GM23248 (cell line): ENCODE results near the gene BHLHE41. TPM values are rescaled to one million over a fixed set of nuclear protein-coding genes. Genes with fewer than 3 reads are reported as not detected.

Experiments
- DNase-seq: peaks from one replicate; pipeline ENCODE4 v3.0.0-alpha.2; 2015
- H2AFZ ChIP-seq: fragments of 200-600 bp; sonication (generic); 2 replicates; pipeline ENCODE4 v1.6.1; 2016; ENCODE audit warnings: antibody characterized with exemption
- H3F3A ChIP-seq: fragments of 200-600 bp; sonication (generic); 2 replicates; pipeline ENCODE4 v1.6.1; 2016; ENCODE audit warnings: mild to moderate bottlenecking, antibody characterized with exemption, mixed run types; ENCODE audit not compliant: insufficient read depth
- H3K27ac ChIP-seq: fragments of 200-600 bp; sonication (generic); 2 replicates; pipeline ENCODE4 v1.5.1; 2016; ENCODE audit warnings: mild to moderate bottlenecking
- H3K27me3 ChIP-seq: fragments of 200-600 bp; sonication (generic); replicated peaks from 2 replicates; pipeline ENCODE4 v1.6.1; 2016; ENCODE audit warnings: mild to moderate bottlenecking; ENCODE audit not compliant: insufficient read depth
- H3K36me3 ChIP-seq: fragments of 200-600 bp; sonication (generic); 2 replicates; pipeline ENCODE4 v1.6.1; 2016; ENCODE audit warnings: low read depth, mild to moderate bottlenecking
- H3K4me1 ChIP-seq: fragments of 200-600 bp; sonication (generic); 2 replicates; pipeline ENCODE4 v1.6.1; 2016; ENCODE audit warnings: mild to moderate bottlenecking; ENCODE audit not compliant: insufficient read depth
- H3K4me2 ChIP-seq: fragments of 200-600 bp; sonication (generic); one replicate; pipeline ENCODE4 v1.6.1; 2016; ENCODE audit warnings: mild to moderate bottlenecking; ENCODE audit not compliant: unreplicated experiment
- H3K4me3 ChIP-seq: fragments of 200-600 bp; sonication (generic); 2 replicates; pipeline ENCODE4 v1.5.1; 2016; ENCODE audit warnings: mild to moderate bottlenecking
- H3K79me2 ChIP-seq: fragments of 200-600 bp; sonication (generic); 2 replicates; pipeline ENCODE4 v1.6.1; 2016; ENCODE audit warnings: mild to moderate bottlenecking; ENCODE audit not compliant: insufficient read depth
- H3K9ac ChIP-seq: fragments of 200-600 bp; sonication (generic); 2 replicates; pipeline ENCODE4 v1.6.1; 2016; ENCODE audit warnings: mild to moderate bottlenecking
- H3K9me2 ChIP-seq: fragments of 200-600 bp; sonication (generic); 2 replicates; pipeline ENCODE4 v1.6.1; 2016; ENCODE audit warnings: mixed run types, mild to moderate bottlenecking, moderate library complexity; ENCODE audit not compliant: insufficient read depth
- H3K9me3 ChIP-seq: fragments of 200-600 bp; sonication (generic); one replicate; pipeline ENCODE4 v1.6.1; 2017; ENCODE audit warnings: low read depth
- H4K20me1 ChIP-seq: fragments of 200-600 bp; sonication (generic); 2 replicates; pipeline ENCODE4 v1.6.0; 2016; ENCODE audit not compliant: insufficient read depth
- EZH2 ChIP-seq: fragments of 200-600 bp; sonication (generic); IDR thresholded peaks from 2 replicates; pipeline ENCODE4 v1.6.1; 2018; ENCODE audit warnings: antibody characterized with exemption, mild to moderate bottlenecking; ENCODE audit not compliant: insufficient read depth, poor library complexity, severe bottlenecking
- EZH2phosphoT487 ChIP-seq: fragments of 200-600 bp; sonication (generic); IDR thresholded peaks from 2 replicates; pipeline ENCODE4 v1.6.1; 2018; ENCODE audit warnings: antibody characterized with exemption, moderate library complexity, mild to moderate bottlenecking, low read depth; ENCODE audit not compliant: insufficient read depth
- WGBS, 2 experiments: methylation state at CpG; one replicate each; pipeline ENCODE4 v1.1.6; 2015 to 2017; ENCODE audit warnings: low lambda C conversion rate in 2 of 2, low coverage in 1 of 2; ENCODE audit errors: missing lambda C conversion rate in 2 of 2; 5-methylcytosine and 5-hydroxymethylcytosine counted together
- in situ Hi-C: fragments of 300-500 bp; cut with MboI; formaldehyde crosslinking; loops from 2 replicates; pipeline ENCODE4 v1.15.0; 2020
- polyA plus RNA-seq: library from polyadenylated mRNA; unstranded; fragments of >200 nt; fragmentation: Nextera tagmentation; extraction: Ambion mirVana; gene quantifications from 2 replicates; pipeline ENCODE4 v1.2.1, GENCODE V29; 2016
- total RNA-seq: library from RNA; depleted of rRNA; stranded (reverse); fragments of >200 nt; shearing (Covaris generic); gene quantifications from 2 replicates; pipeline ENCODE4 v1.2.3, GENCODE V29; 2014

The BHLHE41 gene
- total and polyA plus RNA-seq, 2 experiments from 2014 or later = 0.76 to 1.3 TPM

DNA sequence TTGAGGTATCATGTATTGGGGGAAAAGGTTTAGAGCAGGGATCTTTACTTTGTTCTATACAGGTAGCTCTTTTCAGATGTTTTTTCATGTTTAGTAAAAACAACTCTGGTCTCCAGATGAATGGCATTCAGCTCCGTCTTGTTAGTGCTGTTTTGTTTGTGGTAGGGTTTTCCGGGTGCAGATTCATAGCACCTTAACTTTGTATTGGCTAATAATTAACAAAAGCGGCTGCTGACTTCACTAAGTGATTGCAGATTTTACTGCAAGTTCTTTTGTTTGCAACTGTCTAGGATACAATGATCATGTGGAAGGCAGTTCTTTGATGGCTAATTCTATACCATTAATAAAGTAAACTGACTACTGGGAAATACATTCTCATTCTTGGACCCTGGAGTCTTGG lies 32.2 kb upstream of the BHLHE41 start:
- no peaks in the 10 kb centered on the region for H3K9me3 ChIP-seq
- TF ChIP-seq EZH2phosphoT487 (no peak), EZH2 (no peak)
- H3K36me3 ChIP-seq = no peaks in the 10 kb centered on the region
- 63 to 67% methylated on average over 3 of the region's 3 CpGs for WGBS, 2 experiments
- H2AFZ ChIP-seq = no peak overlapping the region
- H3K9ac ChIP-seq = no peak overlapping the region
- no peaks in the 10 kb centered on the region for H3K27me3 ChIP-seq
- no peak for DNase-seq
- H3K79me2 ChIP-seq = no peaks in the 10 kb centered on the region
- in situ Hi-C loops = no loop called here
- no peaks in the 10 kb centered on the region for H3K9me2 ChIP-seq
- H3K4me1 ChIP-seq = peaks cover 27% of the 10 kb centered on the region
- H3K27ac ChIP-seq = no peak overlapping the region
- no peak overlapping the region for H3K4me2 ChIP-seq
- H3K4me3 ChIP-seq = no peak overlapping the region
- no peaks in the 10 kb centered on the region for H4K20me1 ChIP-seq
- peaks cover 24% of the 10 kb centered on the region for H3F3A ChIP-seq

DNA sequence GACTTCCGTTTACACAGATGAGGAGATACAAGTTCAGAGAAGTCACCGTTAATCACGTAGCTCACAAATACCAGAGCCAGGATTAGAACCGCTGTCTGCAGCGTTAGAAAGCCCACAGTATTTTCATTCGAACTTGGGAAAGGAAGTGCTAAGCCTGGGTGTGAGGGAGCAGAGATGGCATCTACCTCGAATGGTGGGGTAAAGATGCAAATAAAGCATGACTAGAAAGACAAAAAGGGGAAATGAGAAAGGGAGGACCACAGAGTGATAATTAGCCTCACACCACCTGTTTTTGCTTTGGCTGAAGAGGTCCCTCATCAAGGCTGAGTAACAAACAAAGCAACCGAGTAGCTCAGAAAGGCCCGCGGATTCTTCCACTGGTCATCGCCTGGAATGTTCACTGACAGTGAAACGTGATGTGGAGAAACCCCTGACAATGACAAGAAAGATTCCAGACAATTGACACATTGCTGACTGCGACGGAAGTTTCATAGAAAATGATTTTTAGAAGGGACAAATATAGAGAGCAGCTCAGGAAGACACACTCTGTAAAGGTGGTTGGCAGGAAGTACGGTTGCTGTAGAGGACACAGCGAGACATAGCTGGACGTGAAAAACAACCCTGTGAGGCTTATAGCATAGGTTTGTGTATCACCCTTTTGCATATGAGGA lies 31.5 kb upstream of the BHLHE41 start:
- Histone ChIP-seq H3K27ac (no peak overlapping the region), H2AFZ (no peak overlapping the region), H3K4me3 (no peak overlapping the region), H3K9me2 (no peaks in the 10 kb centered on the region), H3K4me2 (no peak overlapping the region), H4K20me1 (no peaks in the 10 kb centered on the region), H3F3A (peaks cover 31% of the 10 kb centered on the region), H3K9ac (no peak overlapping the region), H3K79me2 (no peaks in the 10 kb centered on the region), H3K9me3 (no peaks in the 10 kb centered on the region), H3K4me1 (peaks cover 34% of the 10 kb centered on the region), H3K27me3 (no peaks in the 10 kb centered on the region), H3K36me3 (no peaks in the 10 kb centered on the region)
- WGBS, 2 experiments = 89 to 90% methylated on average over 17 of the region's 17 CpGs
- TF ChIP-seq EZH2phosphoT487 = no peak
- TF ChIP-seq EZH2 = no peak
- no peak for DNase-seq
- in situ Hi-C loops = no loop called here

DNA sequence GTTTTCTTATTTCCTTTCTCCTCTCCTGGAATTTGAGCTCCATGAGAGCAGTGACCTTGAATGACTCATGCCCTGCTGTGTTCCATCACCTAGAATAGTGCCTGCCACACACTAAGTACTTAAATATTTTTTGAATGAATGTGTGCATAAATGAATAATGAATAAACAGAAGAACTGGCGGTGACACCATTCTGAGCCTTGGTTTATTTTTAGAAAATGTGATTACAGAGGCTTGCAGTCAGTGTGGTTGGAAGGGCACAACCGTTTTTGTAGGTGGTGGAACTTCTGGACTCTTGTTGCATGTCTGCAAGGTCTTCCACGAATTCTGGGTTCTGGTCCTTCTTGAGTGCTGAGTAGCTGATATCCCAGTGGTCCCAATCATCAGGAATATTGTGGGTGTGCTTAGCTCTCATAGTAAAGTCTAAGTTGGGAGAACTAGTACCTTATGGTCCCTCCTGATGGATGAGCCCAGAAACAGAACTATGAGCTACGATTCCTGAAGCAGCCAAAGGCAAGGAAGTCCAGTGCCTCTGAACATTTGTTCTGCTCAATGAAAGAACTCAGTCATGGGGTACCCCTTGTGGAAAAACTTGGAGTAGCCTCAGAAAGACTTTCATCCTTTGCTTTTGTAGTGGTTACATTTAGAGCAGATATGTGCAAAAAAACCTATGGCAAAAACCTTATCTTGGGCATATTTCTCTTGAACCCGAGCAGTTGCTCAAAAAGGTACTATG lies 28.8 kb upstream of the BHLHE41 start:
- TF ChIP-seq EZH2phosphoT487 (no peak), EZH2 (no peak)
- Histone ChIP-seq H2AFZ (peak overlapping the region; percentile 67), H3K36me3 (no peaks in the 10 kb centered on the region), H3K4me1 (peaks cover 49% of the 10 kb centered on the region), H3K9me3 (no peaks in the 10 kb centered on the region), H3K9me2 (no peaks in the 10 kb centered on the region), H4K20me1 (no peaks in the 10 kb centered on the region), H3K4me3 (peak overlapping the region; percentile 49), H3K27ac (peak overlapping the region; percentile 81), H3F3A (peaks cover 45% of the 10 kb centered on the region), H3K4me2 (peak overlapping the region; percentile 80), H3K9ac (peak overlapping the region; percentile 53), H3K79me2 (no peaks in the 10 kb centered on the region), H3K27me3 (no peaks in the 10 kb centered on the region)
- peak; percentile 97 for DNase-seq
- WGBS, 2 experiments = 21% methylated on average over 5 of the region's 5 CpGs
- in situ Hi-C loops = no loop called here

DNA sequence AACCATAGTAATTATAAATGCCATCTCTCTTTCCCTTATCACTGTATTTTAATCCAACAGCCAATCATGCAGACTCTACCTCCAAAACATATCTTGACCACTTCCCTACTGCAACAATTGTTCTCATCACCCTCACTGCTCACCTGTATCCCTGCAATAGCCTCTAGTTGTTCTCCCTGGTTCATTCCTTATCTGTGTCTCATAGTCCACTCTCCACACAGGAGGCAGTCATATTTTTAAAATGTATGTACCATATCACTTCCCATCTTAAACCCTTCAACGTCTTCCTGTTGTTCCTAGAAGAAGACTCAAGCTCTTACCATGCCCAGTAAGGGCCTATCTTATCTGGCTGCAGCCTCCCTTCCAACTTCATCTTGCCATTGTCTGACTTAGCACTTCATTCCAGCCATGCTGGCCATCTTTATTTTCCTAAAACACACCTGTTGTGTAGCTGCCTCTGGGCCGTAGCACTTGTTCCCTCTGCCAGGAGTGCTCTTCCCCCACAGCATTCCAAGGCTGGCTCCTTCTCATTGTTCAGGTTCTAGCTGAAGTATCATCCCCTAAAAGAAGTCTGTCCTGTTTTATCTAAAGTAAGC lies 27.8 kb upstream of the BHLHE41 start:
- H3K4me1 ChIP-seq = peaks cover 49% of the 10 kb centered on the region
- H3K4me2 ChIP-seq = peak overlapping the region; percentile 57
- DNase-seq = no peak
- WGBS, 2 experiments = 63 to 77% methylated on average over 2 of the region's 2 CpGs
- H3K27ac ChIP-seq = peak overlapping the region; percentile 23; the same call in 1 of the 2 replicates
- no peaks in the 10 kb centered on the region for H4K20me1 ChIP-seq
- in situ Hi-C loops = no loop called here
- no peak overlapping the region for H3K9ac ChIP-seq
- H3F3A ChIP-seq = peaks cover 45% of the 10 kb centered on the region
- H2AFZ ChIP-seq = no peak overlapping the region
- no peaks in the 10 kb centered on the region for H3K27me3 ChIP-seq
- no peaks in the 10 kb centered on the region for H3K79me2 ChIP-seq
- no peak for TF ChIP-seq EZH2phosphoT487
- TF ChIP-seq EZH2 = no peak
- H3K9me2 ChIP-seq = no peaks in the 10 kb centered on the region
- no peak overlapping the region for H3K4me3 ChIP-seq
- H3K9me3 ChIP-seq = no peaks in the 10 kb centered on the region
- no peaks in the 10 kb centered on the region for H3K36me3 ChIP-seq
